Measurements from ENCODE around the gene WARS2.

Gene WARS2

DNA sequence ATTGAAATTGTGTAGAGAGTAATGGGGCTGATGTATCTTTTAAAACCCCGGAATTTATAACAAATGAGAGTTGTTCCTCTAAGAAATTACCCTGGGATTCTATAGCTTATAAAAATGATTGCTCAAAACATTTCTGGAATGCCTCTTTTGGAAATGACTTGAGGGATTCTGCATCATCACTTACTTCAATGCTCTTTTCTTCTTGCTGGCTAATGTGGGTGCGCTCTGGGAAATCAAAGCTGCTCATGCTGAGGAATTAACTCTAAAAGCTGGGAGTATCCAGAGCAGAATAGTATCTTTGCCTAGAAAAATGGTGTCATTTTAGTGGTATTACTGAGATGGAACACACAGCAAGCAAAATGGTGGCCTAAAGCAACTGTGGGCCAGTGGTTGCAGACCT is 129.3 kb downstream of the WARS2 start:
- Mint-ChIP-seq H3K36me3 (peaks cover 13% of the 10 kb centered on the region), H3K27me3 (peaks cover 22% of the 10 kb centered on the region), H3K4me1 (peaks cover 6% of the 10 kb centered on the region), H3K9me3 (no peaks in the 10 kb centered on the region), H3K27ac (no peak overlapping the region), H3K4me3 (no peak overlapping the region)
- ATAC-seq (ENCODE audit: low read depth) (no peak), DNase-seq (ENCODE audit: low spot score in 2 of 2) (no peak)

- DNase-seq (ENCODE audit: low spot score in 2 of 2), result no peak
- peaks cover 16% of the 10 kb centered on the region for H3K36me3 Mint-ChIP-seq
- peaks cover 4% of the 10 kb centered on the region for H3K9me3 Mint-ChIP-seq
- peaks cover 27% of the 10 kb centered on the region for H3K27me3 Mint-ChIP-seq
- no peak for ATAC-seq (ENCODE audit: low read depth)
- no peak overlapping the region for H3K4me3 Mint-ChIP-seq
- no peak overlapping the region for H3K27ac Mint-ChIP-seq
- H3K4me1 Mint-ChIP-seq, result peaks cover 6% of the 10 kb centered on the region
Measured at GRCh38 chr1:119010201-119010600, 130.3 kb downstream of the WARS2 start.

DNA sequence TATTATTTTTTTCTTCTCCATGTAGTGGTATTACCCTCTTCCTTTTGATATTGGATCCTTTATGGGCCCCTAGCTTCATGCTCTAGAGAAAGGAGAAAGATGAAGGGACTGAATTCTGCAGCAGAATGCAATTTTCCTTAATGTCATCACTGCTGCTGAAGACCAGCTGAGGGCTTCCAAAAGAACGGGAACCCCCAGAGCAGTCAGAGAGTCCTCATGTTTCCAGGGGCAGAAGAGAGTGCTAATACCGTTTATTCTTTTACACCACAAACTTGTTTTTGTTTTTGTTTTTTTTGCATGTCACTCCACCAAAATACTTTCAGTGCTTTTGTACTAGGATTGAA is 131.2 kb downstream of the WARS2 start:
- H3K9me3 Mint-ChIP-seq, result peaks cover 4% of the 10 kb centered on the region
- peaks cover 11% of the 10 kb centered on the region for H3K36me3 Mint-ChIP-seq
- no peak overlapping the region for H3K4me3 Mint-ChIP-seq
- H3K27me3 Mint-ChIP-seq, result peaks cover 26% of the 10 kb centered on the region
- ATAC-seq (ENCODE audit: low read depth), result no peak
- H3K27ac Mint-ChIP-seq, result no peak overlapping the region
- no peak for DNase-seq (ENCODE audit: low spot score in 2 of 2)
- peaks cover 6% of the 10 kb centered on the region for H3K4me1 Mint-ChIP-seq

- H3K4me1 Mint-ChIP-seq, result peaks cover 6% of the 10 kb centered on the region
- peaks cover 9% of the 10 kb centered on the region for H3K36me3 Mint-ChIP-seq
- H3K4me3 Mint-ChIP-seq, result peak overlapping the region; percentile 63
- H3K27ac Mint-ChIP-seq, result peak overlapping the region; percentile 5
- ATAC-seq (ENCODE audit: low read depth) (peak; percentile 60), DNase-seq (ENCODE audit: low spot score in 2 of 2) (no peak)
- H3K9me3 Mint-ChIP-seq, result peaks cover 4% of the 10 kb centered on the region
- H3K27me3 Mint-ChIP-seq, result peaks cover 31% of the 10 kb centered on the region
Measured at GRCh38 chr1:119008483-119009311, 131.8 kb downstream of the WARS2 start.

DNA sequence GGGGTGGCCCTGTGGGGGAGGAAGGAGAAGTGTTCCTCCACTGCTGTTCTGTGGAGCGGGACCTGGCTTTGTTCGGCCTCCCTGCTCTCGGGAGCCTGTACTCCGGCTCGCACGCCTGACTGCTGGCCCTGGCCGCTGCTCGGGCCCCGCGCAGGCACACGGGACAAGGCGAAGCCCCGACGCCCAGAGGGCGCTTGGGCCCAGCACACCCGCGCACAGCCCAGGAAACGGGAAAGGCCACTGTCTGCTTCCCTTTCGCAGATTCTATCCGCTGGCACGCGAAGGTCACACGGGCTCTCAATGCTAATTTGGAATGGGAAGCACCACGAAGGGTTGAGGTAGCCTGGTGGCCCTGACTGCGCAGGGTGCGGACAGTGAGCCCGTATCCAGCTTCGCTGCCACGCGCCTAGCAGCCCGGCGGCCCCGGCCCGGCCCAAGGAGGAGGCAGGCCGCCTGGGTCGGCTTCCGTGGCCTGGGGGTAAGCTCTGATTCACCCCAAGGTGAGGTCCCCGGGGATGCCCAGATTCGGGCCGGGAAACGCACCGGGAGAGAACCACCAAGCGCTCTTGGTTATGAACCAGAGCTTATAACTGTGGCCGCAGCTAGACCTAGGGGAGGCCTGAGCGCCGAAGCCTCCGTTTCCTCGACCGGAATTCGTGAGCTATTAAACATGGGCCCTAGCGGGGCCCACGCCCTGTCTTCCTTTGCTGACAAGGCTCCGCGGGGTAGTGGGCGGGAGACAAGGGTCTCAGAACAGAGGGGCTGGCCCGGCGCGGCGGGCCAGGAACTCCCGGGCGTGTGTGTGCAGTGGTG is 132.6 kb downstream of the WARS2 start:
- peaks cover 4% of the 10 kb centered on the region for H3K9me3 Mint-ChIP-seq
- peak; percentile 17 for ATAC-seq (ENCODE audit: low read depth)
- peaks cover 34% of the 10 kb centered on the region for H3K27me3 Mint-ChIP-seq
- no peak for DNase-seq (ENCODE audit: low spot score in 2 of 2)
- peak overlapping the region; percentile 63 for H3K4me3 Mint-ChIP-seq
- no peak overlapping the region for H3K27ac Mint-ChIP-seq
- peaks cover 8% of the 10 kb centered on the region for H3K36me3 Mint-ChIP-seq
- peaks cover 6% of the 10 kb centered on the region for H3K4me1 Mint-ChIP-seq

DNA sequence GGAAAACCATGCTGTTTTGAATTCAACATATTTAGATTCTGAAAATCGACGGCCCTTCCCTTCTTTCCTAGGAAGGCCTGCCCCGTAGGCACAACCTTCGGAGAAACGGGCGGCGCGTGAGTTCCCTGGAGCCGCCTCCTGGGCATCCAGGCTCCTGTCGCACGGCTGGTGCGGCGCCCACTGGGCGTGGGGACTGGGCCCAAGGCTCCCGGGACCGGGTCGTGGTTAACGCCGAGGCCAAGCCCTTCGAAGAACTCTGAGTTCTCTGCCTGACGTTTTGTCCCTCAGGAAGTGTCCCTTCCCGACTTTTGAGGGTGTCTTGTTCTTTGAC is 133.1 kb downstream of the WARS2 start:
- DNase-seq (ENCODE audit: low spot score in 2 of 2), result no peak
- peaks cover 34% of the 10 kb centered on the region for H3K27me3 Mint-ChIP-seq
- no peak for ATAC-seq (ENCODE audit: low read depth)
- H3K36me3 Mint-ChIP-seq, result peaks cover 6% of the 10 kb centered on the region
- H3K27ac Mint-ChIP-seq, result no peak overlapping the region
- H3K4me3 Mint-ChIP-seq, result no peak overlapping the region
- peaks cover 6% of the 10 kb centered on the region for H3K4me1 Mint-ChIP-seq
- H3K9me3 Mint-ChIP-seq, result peaks cover 4% of the 10 kb centered on the region

DNA sequence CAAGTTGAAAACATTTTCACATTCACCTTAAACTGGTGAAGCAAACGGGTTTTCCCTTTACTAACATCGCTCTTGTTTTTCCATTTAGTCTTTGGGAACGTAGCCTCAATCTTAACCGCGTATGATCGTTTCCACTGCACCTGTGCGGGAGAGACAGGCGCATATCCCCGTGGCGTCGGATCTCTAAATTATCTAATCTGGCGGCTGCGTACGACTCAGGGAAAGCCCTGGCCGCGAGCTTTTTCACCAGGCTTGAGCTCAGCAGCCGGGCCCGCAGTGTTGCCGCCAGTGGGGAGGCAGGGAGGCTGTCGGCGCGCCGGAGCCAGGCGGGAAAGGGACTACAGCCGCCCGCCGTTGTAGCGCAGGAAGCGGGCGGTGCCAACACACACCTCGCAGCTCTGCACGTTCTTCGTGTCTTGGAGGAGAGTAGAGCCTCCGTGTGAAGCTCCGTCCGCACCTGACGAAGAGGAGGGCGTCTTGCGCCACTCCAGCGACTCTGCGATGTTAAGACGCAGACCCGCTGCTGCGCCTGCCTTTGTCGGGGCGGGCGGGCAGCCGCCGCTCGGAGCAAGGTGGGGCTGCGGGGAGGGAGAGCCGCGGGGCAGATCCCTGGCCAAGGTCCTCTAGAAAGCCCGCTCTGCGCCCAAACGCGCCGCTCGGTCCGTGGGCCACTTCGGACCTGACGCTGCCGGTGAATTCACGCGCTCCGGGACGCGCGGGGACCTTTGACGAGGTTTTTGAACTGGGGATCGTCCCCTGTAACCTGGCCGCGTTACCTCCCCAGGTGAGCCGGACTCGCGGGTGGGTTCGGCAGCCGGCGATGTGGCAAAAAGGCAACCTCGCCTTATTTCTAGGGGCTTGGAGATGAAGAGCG is 133.8 kb downstream of the WARS2 start:
- Mint-ChIP-seq H3K9me3 (peaks cover 4% of the 10 kb centered on the region), H3K4me1 (peaks cover 8% of the 10 kb centered on the region), H3K36me3 (peaks cover 2% of the 10 kb centered on the region), H3K4me3 (no peak overlapping the region), H3K27ac (no peak overlapping the region), H3K27me3 (peaks cover 34% of the 10 kb centered on the region)
- DNase-seq (ENCODE audit: low spot score in 2 of 2), result no peak
- ATAC-seq (ENCODE audit: low read depth), result no peak

DNA sequence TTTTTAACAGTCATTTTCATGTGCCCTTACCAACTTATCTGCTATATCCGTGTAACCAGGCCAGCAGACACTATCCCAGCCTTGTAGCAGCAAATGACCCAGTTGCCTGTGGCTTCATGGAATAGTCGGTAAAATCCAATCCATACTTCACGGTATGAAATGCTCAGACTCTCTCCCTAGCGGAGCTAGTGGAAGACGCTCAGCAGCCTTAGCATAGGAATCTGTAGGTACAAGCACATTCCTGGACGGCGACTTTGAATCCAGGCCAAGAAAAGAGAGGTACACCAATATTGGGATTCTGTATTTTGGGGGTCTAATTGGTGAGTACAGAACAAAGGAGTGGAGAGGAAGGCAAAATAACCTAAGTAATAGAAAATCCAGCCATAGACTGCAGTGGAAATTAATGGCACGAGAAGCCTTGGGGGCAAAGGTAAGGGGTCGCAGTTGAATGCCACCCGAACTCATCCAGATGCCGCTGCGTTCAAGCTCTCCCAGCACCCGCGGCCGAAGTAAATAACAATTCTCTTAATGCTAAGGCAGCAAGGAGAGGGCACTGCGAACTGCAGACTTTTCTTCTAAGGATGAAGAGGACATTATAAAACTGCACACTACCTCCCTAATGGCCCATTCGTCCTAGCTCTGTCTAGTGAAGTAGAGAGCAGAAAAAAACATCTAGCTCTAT is 134.6 kb downstream of the WARS2 start:
- Mint-ChIP-seq H3K4me3 (no peak overlapping the region), H3K4me1 (peaks cover 8% of the 10 kb centered on the region), H3K36me3 (peaks cover 2% of the 10 kb centered on the region), H3K27ac (no peak overlapping the region), H3K27me3 (peaks cover 34% of the 10 kb centered on the region), H3K9me3 (peaks cover 4% of the 10 kb centered on the region)
- no peak for DNase-seq (ENCODE audit: low spot score in 2 of 2)
- no peak for ATAC-seq (ENCODE audit: low read depth)

- Mint-ChIP-seq H3K36me3 (peaks cover 2% of the 10 kb centered on the region), H3K9me3 (peaks cover 4% of the 10 kb centered on the region), H3K4me3 (no peak overlapping the region), H3K4me1 (peaks cover 12% of the 10 kb centered on the region), H3K27me3 (peaks cover 35% of the 10 kb centered on the region), H3K27ac (no peak overlapping the region)
- DNase-seq (ENCODE audit: low spot score in 2 of 2) (no peak), ATAC-seq (ENCODE audit: low read depth) (no peak)
Measured at GRCh38 chr1:119004781-119005180, 135.7 kb downstream of the WARS2 start.

- Mint-ChIP-seq H3K9me3 (peaks cover 4% of the 10 kb centered on the region), H3K4me1 (peaks cover 14% of the 10 kb centered on the region), H3K27ac (no peak overlapping the region), H3K4me3 (no peak overlapping the region), H3K27me3 (peaks cover 38% of the 10 kb centered on the region), H3K36me3 (peaks cover 2% of the 10 kb centered on the region)
- ATAC-seq (ENCODE audit: low read depth) (no peak), DNase-seq (ENCODE audit: low spot score in 2 of 2) (no peak)
Measured at GRCh38 chr1:119004129-119004527, 136.3 kb downstream of the WARS2 start.

DNA sequence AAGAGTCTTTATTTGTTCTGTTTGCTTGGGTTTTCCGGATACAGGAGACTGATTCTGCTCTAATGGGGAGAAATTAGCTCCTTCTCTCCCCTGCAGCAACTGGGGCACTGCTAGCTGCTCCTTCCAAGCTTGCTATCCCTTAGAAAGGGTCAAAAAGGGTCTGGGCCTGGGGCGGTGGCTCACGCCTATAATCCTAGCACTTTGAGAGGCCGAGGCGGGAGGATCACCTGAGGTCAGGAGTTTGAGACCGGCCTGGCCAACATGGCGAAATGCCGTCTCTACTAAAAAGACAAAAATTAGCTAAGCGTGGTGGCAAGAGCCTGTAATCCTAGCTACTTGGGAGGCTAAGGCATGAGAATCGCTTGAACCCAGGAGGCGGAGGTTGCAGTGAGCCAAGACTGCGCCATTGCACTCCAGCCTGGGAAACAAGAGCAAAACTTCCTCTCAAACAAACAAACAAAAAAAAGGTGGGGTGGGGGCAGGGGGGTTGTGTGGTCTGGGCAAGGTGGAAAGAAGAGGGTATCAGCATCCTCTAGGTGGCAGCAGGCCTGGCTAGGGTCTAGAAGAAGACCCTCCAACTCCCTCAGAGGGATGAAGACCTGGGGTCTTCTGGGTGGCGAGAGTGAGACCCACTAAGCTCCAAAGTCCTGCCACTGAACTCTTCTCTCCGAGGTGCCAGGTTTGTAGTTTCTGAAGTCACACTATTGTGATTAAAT is 136.9 kb downstream of the WARS2 start:
- H3K9me3 Mint-ChIP-seq, result peaks cover 4% of the 10 kb centered on the region
- DNase-seq (ENCODE audit: low spot score in 2 of 2), result no peak
- peaks cover 2% of the 10 kb centered on the region for H3K36me3 Mint-ChIP-seq
- H3K4me1 Mint-ChIP-seq, result peaks cover 10% of the 10 kb centered on the region
- no peak overlapping the region for H3K27ac Mint-ChIP-seq
- H3K4me3 Mint-ChIP-seq, result no peak overlapping the region
- no peak for ATAC-seq (ENCODE audit: low read depth)
- peaks cover 38% of the 10 kb centered on the region for H3K27me3 Mint-ChIP-seq

- Mint-ChIP-seq H3K9me3 (peaks cover 4% of the 10 kb centered on the region), H3K27me3 (peaks cover 40% of the 10 kb centered on the region), H3K27ac (no peak overlapping the region), H3K4me1 (peaks cover 8% of the 10 kb centered on the region), H3K36me3 (peaks cover 2% of the 10 kb centered on the region), H3K4me3 (peak overlapping the region; percentile 25)
- ATAC-seq (ENCODE audit: low read depth) (no peak), DNase-seq (ENCODE audit: low spot score in 2 of 2) (no peak)
Measured at GRCh38 chr1:119002028-119002686, 138.3 kb downstream of the WARS2 start.
